GM12875 (cell line): Measurements from ENCODE around the gene FBXW12.

Experiments
- H3K4me3 ChIP-seq: one replicate; pipeline ENCODE4 v1.5.1; 2011; ENCODE audit warnings: low read depth, low read length, control low read depth
- TF ChIP-seq, protein P1 (sequence below): IDR thresholded peaks from 2 replicates; pipeline ENCODE4 v1.5.1; 2011; ENCODE audit warnings: low read depth, mild to moderate bottlenecking, control low read depth, inconsistent platforms, low read length, moderate library complexity, borderline replicate concordance; ENCODE audit not compliant: insufficient read depth

FBXW12 gene

DNA sequence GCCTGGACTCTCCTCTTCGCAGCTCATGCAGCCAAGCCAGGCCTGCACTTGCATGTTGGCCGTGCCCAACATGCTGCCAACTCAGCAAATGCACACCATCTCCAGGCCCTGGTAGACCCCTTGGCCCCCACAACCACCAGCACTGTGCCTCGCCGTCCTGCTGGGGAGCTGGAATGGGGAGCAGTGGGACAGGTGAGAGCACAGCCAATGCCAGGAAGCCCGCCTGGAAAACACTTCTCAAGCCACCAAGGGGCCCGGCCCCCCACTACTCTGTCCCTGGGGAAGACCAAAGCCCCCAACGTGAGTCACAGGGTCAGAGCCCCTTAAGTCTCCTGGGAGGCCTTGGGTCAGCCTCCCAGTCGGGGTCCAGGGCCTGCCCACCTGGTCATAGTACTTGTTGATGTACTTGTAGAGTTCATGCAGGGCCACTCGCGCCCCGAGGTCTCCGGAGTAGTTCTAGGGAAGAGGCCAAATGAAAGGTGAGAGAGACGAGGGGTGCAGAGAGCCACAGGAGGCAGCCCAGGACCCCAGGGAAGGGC is 33.4 kb downstream of the FBXW12 start:
- H3K4me3 ChIP-seq: no peak overlapping the region
- TF ChIP-seq, protein P1, sequence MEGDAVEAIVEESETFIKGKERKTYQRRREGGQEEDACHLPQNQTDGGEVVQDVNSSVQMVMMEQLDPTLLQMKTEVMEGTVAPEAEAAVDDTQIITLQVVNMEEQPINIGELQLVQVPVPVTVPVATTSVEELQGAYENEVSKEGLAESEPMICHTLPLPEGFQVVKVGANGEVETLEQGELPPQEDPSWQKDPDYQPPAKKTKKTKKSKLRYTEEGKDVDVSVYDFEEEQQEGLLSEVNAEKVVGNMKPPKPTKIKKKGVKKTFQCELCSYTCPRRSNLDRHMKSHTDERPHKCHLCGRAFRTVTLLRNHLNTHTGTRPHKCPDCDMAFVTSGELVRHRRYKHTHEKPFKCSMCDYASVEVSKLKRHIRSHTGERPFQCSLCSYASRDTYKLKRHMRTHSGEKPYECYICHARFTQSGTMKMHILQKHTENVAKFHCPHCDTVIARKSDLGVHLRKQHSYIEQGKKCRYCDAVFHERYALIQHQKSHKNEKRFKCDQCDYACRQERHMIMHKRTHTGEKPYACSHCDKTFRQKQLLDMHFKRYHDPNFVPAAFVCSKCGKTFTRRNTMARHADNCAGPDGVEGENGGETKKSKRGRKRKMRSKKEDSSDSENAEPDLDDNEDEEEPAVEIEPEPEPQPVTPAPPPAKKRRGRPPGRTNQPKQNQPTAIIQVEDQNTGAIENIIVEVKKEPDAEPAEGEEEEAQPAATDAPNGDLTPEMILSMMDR: no peak

DNA sequence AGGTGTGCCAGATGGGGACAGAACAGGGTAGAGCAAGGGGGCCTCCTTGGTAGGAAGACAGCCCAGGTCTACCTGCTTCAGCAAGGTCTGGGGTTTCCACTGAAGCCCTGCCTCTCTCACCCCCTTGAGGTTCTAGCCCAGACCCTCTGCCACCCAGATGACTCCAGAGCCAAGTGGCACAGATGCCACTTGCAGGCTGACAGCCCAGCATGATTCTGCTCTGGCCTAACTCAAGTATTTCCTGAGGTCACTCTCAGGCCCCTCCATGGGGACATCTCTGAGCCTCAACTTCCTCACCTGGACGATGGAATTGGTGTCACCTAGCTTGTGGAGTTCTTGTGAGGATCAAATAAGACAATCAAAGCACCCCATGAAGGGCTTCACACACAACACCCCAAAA is 34.0 kb downstream of the FBXW12 start:
- TF ChIP-seq, protein P1: no peak
- H3K4me3 ChIP-seq: no peak overlapping the region

DNA sequence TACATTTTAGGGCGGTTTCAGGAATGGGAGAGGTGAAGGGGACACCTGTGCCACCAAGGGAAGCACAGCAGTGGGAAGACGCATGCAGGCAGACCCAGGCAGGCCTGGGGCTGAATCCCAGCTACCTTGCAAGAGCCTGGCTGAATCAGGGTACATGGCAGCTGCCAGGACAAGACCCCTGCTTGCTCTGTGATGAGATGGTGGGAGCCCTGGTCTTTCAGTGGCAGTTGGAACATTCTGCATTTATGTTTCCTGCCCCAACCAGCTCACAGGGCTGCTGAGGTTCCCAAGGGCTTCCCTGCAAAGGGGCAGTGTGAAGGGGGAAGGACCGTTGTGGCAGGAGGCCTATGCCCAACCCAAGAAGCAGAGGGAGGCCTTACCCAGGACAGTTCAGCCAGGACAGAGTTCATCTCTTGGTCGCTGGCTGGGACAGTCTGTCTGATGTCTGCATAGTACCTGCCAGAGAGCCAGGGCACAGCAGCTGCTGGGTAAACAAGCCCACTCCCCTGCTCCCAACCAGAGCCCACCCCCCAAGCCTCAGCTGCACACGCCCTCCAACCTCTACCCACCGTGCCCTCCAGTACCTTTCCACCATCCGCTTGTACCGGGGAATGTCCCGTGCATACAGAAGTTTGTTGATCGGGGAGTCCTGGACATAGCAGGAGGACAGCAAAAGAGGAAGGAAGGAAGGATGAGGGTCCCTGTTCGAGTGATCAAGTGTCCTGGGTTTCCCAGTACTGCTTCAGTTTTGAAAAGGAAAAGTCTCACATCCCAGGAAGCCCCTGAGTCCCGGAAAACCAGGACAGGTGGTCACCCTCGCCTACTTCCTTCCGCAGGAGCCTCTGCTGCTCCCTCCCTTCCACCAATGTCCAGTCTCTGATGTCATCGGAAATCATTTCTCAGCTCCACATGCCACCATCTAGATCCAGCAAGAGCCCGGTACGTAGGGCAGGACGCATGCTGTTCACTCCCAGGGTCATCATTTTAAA is 34.7 kb downstream of the FBXW12 start:
- TF ChIP-seq, protein P1: no peak
- no peak overlapping the region for H3K4me3 ChIP-seq

DNA sequence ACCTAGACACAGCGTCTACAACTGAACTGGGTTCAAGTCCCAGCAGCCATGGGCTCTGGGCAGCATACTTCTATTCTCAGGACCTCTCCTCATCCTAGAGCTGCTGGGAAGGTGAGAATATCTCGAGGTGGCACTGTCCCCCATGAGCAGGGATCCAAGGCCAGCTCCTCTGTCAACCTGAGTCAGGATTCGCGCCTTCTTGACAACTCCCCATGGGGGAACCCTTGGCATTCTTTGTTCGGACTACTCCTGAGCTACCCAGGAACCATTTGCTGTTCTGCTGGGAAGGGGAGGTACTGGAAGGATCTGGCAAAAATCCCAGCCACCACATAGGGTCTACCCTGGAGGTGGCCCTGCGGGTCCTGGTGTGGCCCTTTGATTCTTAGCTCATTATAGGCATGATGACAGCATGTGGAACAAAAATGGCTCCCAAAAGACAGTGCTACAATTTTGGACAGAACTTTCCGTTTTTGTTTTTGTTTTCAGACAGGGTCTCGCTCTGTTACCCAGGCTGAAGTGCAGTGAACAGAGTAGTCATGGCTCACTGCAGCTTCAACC is 35.6 kb downstream of the FBXW12 start:
- TF ChIP-seq, protein P1: no peak
- no peak overlapping the region for H3K4me3 ChIP-seq

DNA sequence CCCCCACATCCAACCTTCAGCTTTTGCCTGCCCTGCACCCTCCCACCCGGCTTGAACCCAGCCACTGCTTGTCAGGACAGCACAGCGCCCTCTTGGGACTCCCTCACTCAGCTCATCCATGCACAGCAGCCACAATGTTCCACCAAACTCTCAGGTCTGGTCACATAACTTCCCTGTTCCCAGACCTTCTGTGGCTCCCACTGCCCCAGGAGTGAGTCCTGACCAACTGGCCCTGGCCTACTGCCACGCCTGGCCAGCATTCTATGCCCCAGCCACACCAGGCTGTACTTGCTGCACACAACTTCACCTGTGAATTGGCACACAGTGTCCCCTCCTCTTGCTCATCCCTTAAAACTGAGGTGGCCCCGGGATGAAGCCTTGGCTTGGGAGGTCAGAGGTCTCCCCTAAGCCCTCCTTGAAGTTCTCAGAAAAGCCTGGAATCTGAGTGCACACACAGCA is 36.8 kb downstream of the FBXW12 start:
- no peak overlapping the region for H3K4me3 ChIP-seq
- TF ChIP-seq, protein P1: no peak

DNA sequence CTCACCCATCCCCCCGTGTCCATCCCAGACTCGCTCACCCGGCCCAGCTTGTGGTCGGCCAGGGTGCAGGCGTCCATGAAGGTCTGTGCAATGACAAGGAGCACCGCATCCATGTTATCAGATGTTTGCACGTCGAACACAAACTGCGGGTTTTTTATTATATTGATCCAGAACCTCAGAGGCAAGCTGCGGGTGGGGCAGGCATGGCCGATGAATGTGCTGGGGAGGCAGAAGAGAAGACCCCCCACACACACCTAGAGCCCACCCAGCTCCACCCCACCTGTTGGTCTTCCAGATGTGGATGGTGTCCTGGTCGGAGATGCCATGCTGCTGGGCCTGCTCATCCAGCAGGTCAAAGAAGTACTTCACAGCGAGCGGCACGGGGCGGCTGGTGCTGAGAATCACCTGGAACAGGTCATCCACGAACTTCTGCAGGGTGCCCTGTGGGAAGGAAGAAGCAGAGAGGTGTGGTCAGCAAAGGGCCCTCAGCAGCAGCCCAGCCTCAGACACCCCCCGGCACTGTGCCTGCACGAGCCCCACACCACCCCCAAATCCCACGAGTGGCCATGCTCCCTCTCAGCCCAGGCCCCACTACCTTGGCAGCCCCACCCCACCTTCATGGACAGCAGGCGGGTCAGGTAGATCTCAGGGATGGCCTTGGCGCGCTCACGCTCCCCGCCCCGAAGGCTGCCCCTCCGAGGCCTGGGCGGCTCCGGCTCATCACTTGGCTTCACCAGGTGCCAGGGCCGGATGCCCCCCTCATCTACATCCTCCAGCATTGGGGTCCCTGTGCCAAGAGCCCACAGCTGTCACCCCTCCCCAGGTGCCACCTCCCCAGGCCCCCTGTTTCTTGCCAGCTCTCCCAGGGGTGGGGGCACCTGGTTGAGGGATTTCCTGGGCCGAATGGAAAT is 37.5 kb downstream of the FBXW12 start:
- no peak overlapping the region for H3K4me3 ChIP-seq
- TF ChIP-seq, protein P1: no peak
